ENCODE results near the gene CAMK1.

The CAMK1 gene

GRCh38 chr3:9715136-9715535 is 54.6 kb downstream of the CAMK1 start:
- FAIRE-seq (no peak), DNase-seq (ENCODE audit: insufficient read length, low spot score) (no peak)
- TF ChIP-seq CTCF (IDR thresholded peaks at IDR 0.05; ENCODE audit: insufficient read depth, missing control alignments) = no peak

- DNase-seq (ENCODE audit: insufficient read length, low spot score) = no peak
- TF ChIP-seq CTCF (IDR thresholded peaks at IDR 0.05; ENCODE audit: insufficient read depth, missing control alignments) = no peak
- no peak for FAIRE-seq
Measured at GRCh38 chr3:9713142-9713541, 56.6 kb downstream of the CAMK1 start.

- FAIRE-seq (no peak), DNase-seq (ENCODE audit: insufficient read length, low spot score) (no peak)
- TF ChIP-seq CTCF (IDR thresholded peaks at IDR 0.05; ENCODE audit: insufficient read depth, missing control alignments) = no peak
Measured at GRCh38 chr3:9712415-9712814, 57.3 kb downstream of the CAMK1 start.

GRCh38 chr3:9710174-9710739 is 59.5 kb downstream of the CAMK1 start:
- no peak for TF ChIP-seq CTCF (IDR thresholded peaks at IDR 0.05; ENCODE audit: insufficient read depth, missing control alignments)
- DNase-seq (ENCODE audit: insufficient read length, low spot score) (no peak), FAIRE-seq (no peak)

Data from D721Med (cell line).